Stimulated activated CD4-positive, alpha-beta T cell treated with anti-CD3 and anti-CD28 coated beads, TNF-alpha, amount 100 ng/mL, for 1 hour (primary cell): ENCODE measurements around the gene TMEM185A.
"Not testable (repeated sequence)": the region's sequence is repeated elsewhere in the genome, so short reads cannot be mapped to it uniquely, and the experiment has no call there.

ENCODE experiments used
- DNase-seq, 3 donors: peaks; one replicate each; pipeline ENCODE4 v3.0.0-alpha.2; 2020; ENCODE audit warnings: low read depth in 3 of 3, low spot score in 1 of 3

Gene TMEM185A

DNA sequence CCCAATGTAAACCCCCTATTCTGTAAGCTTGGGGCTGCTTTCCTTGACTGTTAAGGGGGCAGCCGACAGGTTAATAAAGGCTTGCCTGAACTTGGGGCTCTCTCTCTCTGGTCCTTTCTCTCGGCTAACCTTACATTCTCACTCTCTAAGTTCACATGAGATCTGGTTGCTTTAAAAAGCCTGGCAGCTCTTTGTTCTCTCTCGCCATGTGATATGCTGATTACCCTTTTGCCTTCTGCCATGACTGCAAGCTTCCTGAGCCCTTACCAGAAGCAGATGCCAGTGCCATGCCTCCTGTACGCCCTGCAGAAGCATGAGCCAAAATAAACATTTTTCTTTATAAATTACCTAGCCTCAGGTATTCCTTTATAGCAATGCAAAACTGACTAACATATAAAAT is 76.3 kb downstream of the TMEM185A start:
- DNase-seq: not testable (repeated sequence)

DNA sequence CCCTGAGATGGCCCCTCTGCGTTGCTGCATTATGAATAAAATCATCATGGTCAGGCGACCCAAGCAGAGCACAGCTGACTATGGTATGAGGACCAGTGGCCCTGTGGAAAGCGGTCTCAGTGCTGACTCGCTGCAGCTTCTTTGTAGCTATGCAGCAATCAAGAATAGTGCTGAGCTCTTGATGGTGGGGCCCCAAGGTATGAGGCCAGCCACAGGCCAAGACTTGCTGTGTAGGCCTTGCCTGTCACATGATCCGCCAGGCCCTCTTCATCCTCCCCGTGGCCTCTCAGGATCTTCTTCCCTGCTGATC is 79.7 kb downstream of the TMEM185A start:
- not testable (repeated sequence) for DNase-seq

GRCh38 chrX:149551245-149551938 is 80.2 kb downstream of the TMEM185A start:
- not testable (repeated sequence) for DNase-seq

DNA sequence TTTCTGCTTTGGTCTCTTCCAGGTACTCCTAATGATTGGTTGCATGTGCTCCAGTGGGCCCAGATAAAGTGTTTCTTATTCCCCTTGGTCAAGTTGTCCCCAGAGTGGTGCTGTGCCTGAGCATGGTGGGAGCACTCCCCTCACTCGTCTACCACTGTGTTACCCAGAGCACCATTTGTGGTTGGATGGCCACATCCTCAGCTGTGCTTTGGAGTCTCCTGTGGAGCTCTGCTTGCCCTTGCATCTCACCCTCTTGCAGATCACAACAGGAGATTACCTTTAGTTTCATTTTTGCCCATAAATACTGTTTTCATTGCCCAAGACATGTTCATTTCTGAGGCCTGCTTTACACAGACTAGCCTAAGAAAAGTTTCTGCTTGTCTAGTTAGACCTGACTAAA is 81.1 kb downstream of the TMEM185A start:
- DNase-seq: not testable (repeated sequence)

- not testable (repeated sequence) for DNase-seq
Observed at GRCh38 chrX:149549701-149550100, 81.9 kb downstream of the TMEM185A start, which contains the start of gene HSFX3. TSS of gene HSFX3 (minus strand) at chrX:149549924. CDS start at chrX:149549852, 72 bp downstream.

DNA sequence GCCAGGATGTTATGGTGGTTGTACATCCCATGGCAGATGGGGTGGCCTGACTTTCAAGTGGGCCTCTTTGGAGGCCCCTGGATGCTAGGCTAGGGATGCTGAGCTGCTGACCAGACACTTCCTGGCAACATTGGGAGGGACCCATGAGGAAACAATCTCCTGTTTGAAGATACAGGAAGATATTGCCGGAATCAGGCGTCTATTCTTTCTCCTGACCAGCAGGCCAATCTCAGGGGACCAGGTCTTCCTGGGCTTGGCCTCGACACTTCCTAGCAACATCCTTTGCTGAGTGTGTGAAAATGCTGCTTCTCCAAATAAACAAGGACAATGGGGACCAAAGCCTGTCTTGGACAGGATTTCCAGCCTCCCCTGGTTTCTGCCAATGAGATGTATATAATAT is 83.8 kb downstream of the TMEM185A start:
- not testable (repeated sequence) for DNase-seq

GRCh38 chrX:149546962-149547361 is 84.6 kb downstream of the TMEM185A start:
- DNase-seq: not testable (repeated sequence)
